OCI-LY1 (cell line): ENCODE measurements around the gene TMEM243.

Experiments
- H2AFZ ChIP-seq: fragments of 200-600 bp; sonication (generic), shearing (Covaris generic); 2 replicates; pipeline ENCODE4 v1.6.0; 2014; ENCODE audit warnings: antibody characterized with exemption, mild to moderate bottlenecking, low read length
- H3F3A ChIP-seq: fragments of 200-600 bp; sonication (generic), shearing (Covaris generic); 2 replicates; pipeline ENCODE4 v1.6.0; 2014; ENCODE audit warnings: mild to moderate bottlenecking, antibody characterized with exemption, low read length, moderate library complexity; ENCODE audit not compliant: insufficient read depth
- H3K27ac ChIP-seq: fragments of 200-600 bp; sonication (generic); 2 replicates; pipeline ENCODE4 v1.5.1; 2014; ENCODE audit warnings: low read length, mixed run types, mild to moderate bottlenecking, low read depth; ENCODE audit not compliant: poor library complexity, severe bottlenecking
- H3K27me3 ChIP-seq: fragments of 200-600 bp; sonication (generic); 2 replicates; pipeline ENCODE4 v1.6.0; 2014; ENCODE audit warnings: antibody characterized with exemption, mild to moderate bottlenecking, low read length, moderate library complexity; ENCODE audit not compliant: insufficient read depth
- H3K36me3 ChIP-seq: fragments of 200-600 bp; sonication (generic); 2 replicates; pipeline ENCODE4 v1.6.1; 2014; ENCODE audit warnings: mild to moderate bottlenecking, antibody characterized with exemption, low read length, moderate library complexity, mixed read lengths; ENCODE audit not compliant: insufficient read depth
- H3K4me1 ChIP-seq: fragments of 200-600 bp; sonication (generic); 2 replicates; pipeline ENCODE4 v1.5.1; 2014; ENCODE audit warnings: mild to moderate bottlenecking, low read length, moderate library complexity; ENCODE audit not compliant: insufficient read depth, severe bottlenecking
- H3K4me2 ChIP-seq: fragments of 200-600 bp; sonication (generic), shearing (Covaris generic); 2 replicates; pipeline ENCODE4 v1.6.1; 2014; ENCODE audit warnings: low read length
- H3K4me3 ChIP-seq: fragments of 200-600 bp; sonication (generic); 2 replicates; pipeline ENCODE4 v1.5.1; 2014; ENCODE audit warnings: low read length, low read depth, mild to moderate bottlenecking, mixed read lengths; ENCODE audit not compliant: poor library complexity, severe bottlenecking
- H3K79me2 ChIP-seq: fragments of 200-600 bp; shearing (Covaris generic); 2 replicates; pipeline ENCODE4 v1.6.1; 2016; ENCODE audit warnings: mixed run types, low read length, mixed read lengths; ENCODE audit not compliant: insufficient read depth
- H3K9ac ChIP-seq: fragments of 200-600 bp; sonication (generic), shearing (Covaris generic); 2 replicates; pipeline ENCODE4 v1.6.1; 2014; ENCODE audit warnings: mild to moderate bottlenecking, low read length, mixed read lengths
- H3K9me2 ChIP-seq: fragments of 200-600 bp; sonication (generic), shearing (Covaris generic); 2 replicates; pipeline ENCODE4 v1.6.1; 2014; ENCODE audit warnings: low read depth, mild to moderate bottlenecking, low read length, mixed read lengths
- H3K9me3 ChIP-seq: fragments of 200-600 bp; shearing (Covaris generic); 2 replicates; pipeline ENCODE4 v1.6.1; 2014; ENCODE audit warnings: low read length, mixed read lengths
- H4K20me1 ChIP-seq: fragments of 200-600 bp; sonication (generic), shearing (Covaris generic); 2 replicates; pipeline ENCODE4 v1.6.0; 2016; ENCODE audit warnings: mild to moderate bottlenecking, low read length; ENCODE audit not compliant: insufficient read depth
- CTCF ChIP-seq: fragments of 200-600 bp; sonication (generic), shearing (Covaris generic); IDR thresholded peaks from 2 replicates; pipeline ENCODE4 v1.5.1; 2017; ENCODE audit warnings: mild to moderate bottlenecking, antibody characterized with exemption, low read length, moderate library complexity, mixed read lengths
- EZH2 ChIP-seq: fragments of 200-600 bp; sonication (generic), shearing (Covaris generic); IDR thresholded peaks from 2 replicates; pipeline ENCODE4 v1.8.0; 2017; ENCODE audit warnings: borderline replicate concordance, mixed run types, mild to moderate bottlenecking, antibody characterized with exemption, low read length, moderate library complexity, mixed read lengths

Gene TMEM243

GRCh38 chr7:87219545-87220025 is at the start of gene TMEM243:
Gene TMEM243, minus strand, starts transcription at chr7:87219732. Its CDS starts 229 bp downstream, at chr7:87219503.
- Histone ChIP-seq H3K4me2 (peak within 1 kb of the TSS; percentile 96), H2AFZ (no peak within 1 kb of the TSS), H3K9me2 (no peaks in the 10 kb centered on the region), H3K79me2 (peaks cover 38% of the 10 kb centered on the region), H3F3A (peaks cover 21% of the 10 kb centered on the region), H3K27ac (peak within 1 kb of the TSS; percentile 98), H3K27me3 (peaks cover 9% of the 10 kb centered on the region; the same call in 1 of the 2 replicates), H4K20me1 (no peaks in the 10 kb centered on the region), H3K4me3 (peak within 1 kb of the TSS; percentile 72), H3K4me1 (peaks cover 44% of the 10 kb centered on the region), H3K9me3 (no peaks in the 10 kb centered on the region), H3K9ac (peak within 1 kb of the TSS; percentile 84), H3K36me3 (peaks cover 37% of the 10 kb centered on the region)
- peak; percentile 71 for TF ChIP-seq CTCF
- no peak for TF ChIP-seq EZH2

GRCh38 chr7:87267239-87267900 is 47.8 kb upstream of the TMEM243 start:
- Histone ChIP-seq H3K9me3 (no peaks in the 10 kb centered on the region), H2AFZ (no peak overlapping the region), H3K9ac (no peak overlapping the region), H3K27me3 (no peaks in the 10 kb centered on the region), H3K27ac (no peak overlapping the region), H3K36me3 (no peaks in the 10 kb centered on the region), H3F3A (no peaks in the 10 kb centered on the region), H3K79me2 (no peaks in the 10 kb centered on the region), H3K9me2 (no peaks in the 10 kb centered on the region), H3K4me2 (no peak overlapping the region), H3K4me3 (no peak overlapping the region), H4K20me1 (no peaks in the 10 kb centered on the region), H3K4me1 (no peaks in the 10 kb centered on the region)
- no peak for TF ChIP-seq CTCF
- TF ChIP-seq EZH2: no peak

- H3K79me2 ChIP-seq: no peaks in the 10 kb centered on the region
- no peak overlapping the region for H3K4me3 ChIP-seq
- H3K27me3 ChIP-seq: no peaks in the 10 kb centered on the region
- no peak overlapping the region for H3K9ac ChIP-seq
- H3F3A ChIP-seq: no peaks in the 10 kb centered on the region
- 0 out of 2 replicates have a peak overlapping the region, but pooled peaks have one; percentile 16 for H3K4me2 ChIP-seq
- H3K9me2 ChIP-seq: no peaks in the 10 kb centered on the region
- no peak overlapping the region for H2AFZ ChIP-seq
- H3K36me3 ChIP-seq: no peaks in the 10 kb centered on the region
- H3K4me1 ChIP-seq: no peaks in the 10 kb centered on the region
- TF ChIP-seq CTCF (no peak), EZH2 (no peak)
- H3K27ac ChIP-seq: no peak overlapping the region
- no peaks in the 10 kb centered on the region for H4K20me1 ChIP-seq
- H3K9me3 ChIP-seq: no peaks in the 10 kb centered on the region
Measured at GRCh38 chr7:87263537-87263936, 44.0 kb upstream of the TMEM243 start.
